GF-D8 (cell line): Measurements from ENCODE around the gene SLC22A12.

Experiments used
- DNase-seq: peaks from one replicate; lab custom pipeline; 2025; lab: John Stamatoyannopoulos, UW

The SLC22A12 gene

GRCh38 chr11:64648551-64648950, 57.5 kb downstream of the SLC22A12 start:
- DNase-seq = no peak

- no peak for DNase-seq
Measured at GRCh38 chr11:64649291-64649697, 58.3 kb downstream of the SLC22A12 start.

GRCh38 chr11:64650923-64651523, 60.0 kb downstream of the SLC22A12 start:
- DNase-seq = no peak
